Measurements from ENCODE around the gene HS3ST3A1. TPM values are rescaled to one million over a fixed set of nuclear protein-coding genes. Genes with fewer than 3 reads are reported as not detected.

HS3ST3A1 gene
- total and polyA plus RNA-seq, 2 of the 8 experiments (the other 6 are each of a cell fraction or from before 2014, with no cell fraction given): 5.4 to 5.7 TPM

DNA sequence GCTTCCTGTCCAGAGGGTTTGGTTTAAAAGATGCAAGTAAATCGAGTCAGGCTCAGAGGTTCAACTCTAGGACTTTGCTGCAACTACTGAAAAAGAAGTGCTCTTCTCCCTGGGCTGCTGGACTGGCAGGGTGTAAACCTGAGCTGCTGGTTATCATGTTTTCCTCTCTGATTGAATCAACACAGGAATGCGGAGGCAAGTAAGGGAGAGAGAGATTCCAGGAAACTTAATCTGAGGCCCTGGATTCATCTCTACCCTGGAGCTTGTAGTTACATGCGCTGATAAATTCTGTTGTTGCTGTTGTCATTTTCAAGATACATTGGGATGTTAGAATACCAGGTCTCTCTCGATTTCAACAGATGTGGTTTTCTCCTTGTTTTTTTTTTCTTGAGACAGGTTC lies 8.2 kb upstream of the HS3ST3A1 start:
- Histone ChIP-seq H3K9me3 (ENCODE audit: insufficient read depth in 2 of 2, low read depth in 1 of 2, low read length in 1 of 2) (peaks cover 0 to 2% of the 10 kb centered on the region in 2 experiments; a peak in 1 of 4 replicates), H3K18ac (ENCODE audit: extremely low read depth, low read length) (no peak overlapping the region), H3K27me3 (replicated peaks in 1 of 4; ENCODE audit: control insufficient read depth in 3 of 4, extremely low read depth in 1 of 4, insufficient read depth in 3 of 4, low read length in 3 of 4) (no peaks in the 10 kb centered on the region), H4K8ac (ENCODE audit: extremely low read depth, insufficient read depth, low read length) (no peak overlapping the region), H4K20me1 (replicated peaks in 1 of 2; ENCODE audit: control insufficient read depth in 1 of 2, insufficient read depth in 2 of 2, low read length in 2 of 2) (no peaks in the 10 kb centered on the region), H2AFZ (ENCODE audit: low read length) (no peak overlapping the region), H3K4me2 (ENCODE audit: insufficient read depth in 1 of 2, low read depth in 2 of 2, low read length in 2 of 2) (no peak overlapping the region), H4K5ac (ENCODE audit: insufficient read length, low read depth, low read length) (no peak overlapping the region), H2BK12ac (ENCODE audit: low read depth, low read length) (no peak overlapping the region), H3K56ac (replicated peaks; ENCODE audit: insufficient read length, low read depth, low read length) (no peak overlapping the region), H3K4me1 (replicated peaks in 1 of 4; ENCODE audit: control insufficient read depth in 3 of 4, insufficient read depth in 4 of 4, low read length in 3 of 4) (no peaks in the 10 kb centered on the region), H3K4me3 (ENCODE audit: extremely low read depth in 1 of 4, insufficient read depth in 2 of 4, low read depth in 3 of 4, low read length in 4 of 4) (no peak overlapping the region), H3K27ac (ENCODE audit: low read depth, low read length) (no peak overlapping the region), H3K4ac (replicated peaks; ENCODE audit: insufficient read length, low read depth, low read length) (no peak overlapping the region), H2BK120ac (replicated peaks; ENCODE audit: low read depth, low read length) (no peak overlapping the region), H3K23me2 (ENCODE audit: low read depth, low read length) (no peaks in the 10 kb centered on the region), H3K79me1 (ENCODE audit: low read depth, low read length) (no peaks in the 10 kb centered on the region), H3K23ac (ENCODE audit: insufficient read length) (no peak overlapping the region), H4K91ac (replicated peaks; ENCODE audit: insufficient read length, low read length) (no peak overlapping the region), H3K9ac (replicated peaks in 1 of 4; ENCODE audit: extremely low read depth in 1 of 4, low read depth in 3 of 4, low read length in 3 of 4) (no peak overlapping the region), H3K14ac (ENCODE audit: insufficient read length) (no peak overlapping the region), H2AK5ac (ENCODE audit: low read depth, low read length) (no peak overlapping the region), H2BK5ac (ENCODE audit: low read depth, low read length) (no peak overlapping the region), H3K79me2 (ENCODE audit: control insufficient read depth in 1 of 2, insufficient read depth in 2 of 2, low read length in 2 of 2) (no peaks in the 10 kb centered on the region), H3K36me3 (ENCODE audit: control insufficient read depth in 2 of 4, insufficient read depth in 4 of 4, low read length in 3 of 4) (no peaks in the 10 kb centered on the region), H2BK20ac (ENCODE audit: low read length) (no peak overlapping the region), H2BK15ac (ENCODE audit: low read length) (no peak overlapping the region)
- DNase-seq (ENCODE audit: low read depth in 1 of 2, low spot score in 2 of 2): no peak
- ChIA-PET CTCF (ENCODE audit: partially characterized antibody) (interaction anchor here (0.6 to 1.1 kb wide), 2 partner anchors 10 to 103 kb away, joined by 3 read pairs; no protein-coding TSS in a partner anchor), POLR2A (ENCODE audit: partially characterized antibody) (no interaction called here)
- WGBS, 2 experiments (ENCODE audit: extremely low coverage in 1 of 2, insufficient coverage in 1 of 2, insufficient read length in 1 of 2, insufficient replicate concordance in 2 of 2, low coverage in 1 of 2, low lambda C conversion rate in 2 of 2, missing lambda C conversion rate in 1 of 2): 71% methylated on average over 4 of the region's 4 CpGs; no CpG with 5 or more reads in 1 of the 2 experiments
- no peak for FAIRE-seq
- TF ChIP-seq, protein P1, sequence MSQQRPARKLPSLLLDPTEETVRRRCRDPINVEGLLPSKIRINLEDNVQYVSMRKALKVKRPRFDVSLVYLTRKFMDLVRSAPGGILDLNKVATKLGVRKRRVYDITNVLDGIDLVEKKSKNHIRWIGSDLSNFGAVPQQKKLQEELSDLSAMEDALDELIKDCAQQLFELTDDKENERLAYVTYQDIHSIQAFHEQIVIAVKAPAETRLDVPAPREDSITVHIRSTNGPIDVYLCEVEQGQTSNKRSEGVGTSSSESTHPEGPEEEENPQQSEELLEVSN (IDR thresholded peaks at IDR 0.05): no peak
- TF ChIP-seq TAF7 (optimal IDR thresholded peaks at IDR 0.05; ENCODE audit: borderline replicate concordance, low read depth, low read length): no peak
- no peak for TF ChIP-seq SUZ12 (IDR thresholded peaks at IDR 0.05; ENCODE audit: low read length)
- no peak for TF ChIP-seq POLR2A (IDR thresholded peaks at IDR 0.05; ENCODE audit: control extremely low read depth in 1 of 2, low read depth in 2 of 2, low read length in 2 of 2)
- no peak for TF ChIP-seq NRF1 (IDR thresholded peaks at IDR 0.05; ENCODE audit: low read depth, low read length)
- TF ChIP-seq BCL11A (IDR thresholded peaks at IDR 0.05; ENCODE audit: low read depth in 2 of 2, low read length in 2 of 2): no peak
